ENCODE results near the gene PGM5.

DNA sequence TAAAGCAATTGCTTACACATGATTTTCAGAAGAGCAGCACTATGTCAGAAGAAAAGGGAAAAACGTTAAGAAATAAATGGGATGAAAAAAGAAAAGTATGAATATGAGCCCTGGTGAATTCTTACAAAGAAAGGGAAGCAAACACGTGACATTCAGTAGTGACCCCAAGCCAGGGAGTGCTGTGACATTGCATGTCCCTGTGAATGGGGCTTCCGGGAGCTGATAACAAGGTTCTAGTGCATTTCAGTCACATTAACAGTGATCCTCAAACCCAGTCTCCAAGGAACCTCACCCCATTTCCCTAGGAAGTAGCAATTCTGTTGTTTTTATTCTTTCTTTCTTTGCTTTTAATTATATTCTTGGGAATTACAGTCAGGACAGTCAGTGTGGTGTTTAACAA is 157.0 kb downstream of the PGM5 start:
- TF ChIP-seq GATA3 (IDR thresholded peaks at IDR 0.05; ENCODE audit: low read depth, low read length) = no peak
- no peak for TF ChIP-seq GATA2 (IDR thresholded peaks at IDR 0.05; ENCODE audit: low read depth, low read length)
